GM23248 (cell line): Measurements from ENCODE around the gene ITPKC.

ENCODE experiments used
- EZH2 ChIP-seq: fragments of 200-600 bp; sonication (generic); IDR thresholded peaks from 2 replicates; pipeline ENCODE4 v1.6.1; 2018; ENCODE audit warnings: antibody characterized with exemption, mild to moderate bottlenecking; ENCODE audit not compliant: insufficient read depth, poor library complexity, severe bottlenecking
- EZH2phosphoT487 ChIP-seq: fragments of 200-600 bp; sonication (generic); IDR thresholded peaks from 2 replicates; pipeline ENCODE4 v1.6.1; 2018; ENCODE audit warnings: antibody characterized with exemption, moderate library complexity, mild to moderate bottlenecking, low read depth; ENCODE audit not compliant: insufficient read depth

DNA sequence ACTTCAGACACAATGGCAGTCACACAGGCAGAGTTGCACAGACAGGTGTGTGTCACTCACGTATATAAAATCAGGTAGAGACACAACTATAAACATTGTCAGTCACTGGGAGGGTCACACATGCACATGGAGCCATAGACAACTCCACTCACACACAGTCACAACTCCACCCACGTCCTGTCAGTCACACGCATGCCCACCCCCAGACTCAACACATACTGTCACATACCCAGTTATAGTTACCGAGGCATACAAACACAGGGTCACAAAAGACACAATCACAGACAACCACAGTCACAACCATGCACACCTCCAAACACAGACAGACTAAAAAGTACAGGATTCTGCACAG, 27.9 kb upstream of the ITPKC start:
- TF ChIP-seq EZH2phosphoT487 = no peak
- no peak for TF ChIP-seq EZH2
